ENCODE data around the gene ITGA11. TPM values are rescaled to one million over a fixed set of nuclear protein-coding genes. Genes with fewer than 3 reads are reported as not detected.
A peak's percentile ranks its signal among the peaks of the same experiment; 100 is the strongest.

ITGA11 gene
- total and polyA plus RNA-seq, 2 of the 13 experiments (the other 11 are each of a cell fraction or from before 2014, with no cell fraction given): not detected

DNA sequence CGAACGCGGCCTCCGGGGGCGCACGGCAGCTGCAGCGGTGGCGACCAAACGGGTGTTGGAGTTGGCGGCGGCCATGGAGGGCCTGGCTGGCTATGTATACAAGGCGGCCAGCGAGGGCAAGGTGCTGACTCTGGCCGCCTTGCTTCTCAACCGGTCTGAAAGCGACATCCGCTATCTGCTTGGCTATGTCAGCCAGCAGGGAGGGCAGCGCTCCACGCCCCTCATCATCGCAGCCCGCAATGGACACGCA is 153.7 kb downstream of the ITGA11 start:
- DNase-seq (ENCODE audit: low spot score) (peak; percentile 65), FAIRE-seq (no peak), ATAC-seq (peak; percentile 83)
- no TSS peak for BruUV-seq (replicated peaks)
- Histone ChIP-seq H3K9ac (ENCODE audit: insufficient read depth, low read depth, low read length) (peak overlapping the region; percentile 93), H3K27ac (ENCODE audit: extremely low read length, insufficient read depth, low read length) (peak overlapping the region; percentile 97), H3K27me3 (ENCODE audit: control insufficient read depth in 1 of 2, insufficient read depth in 2 of 2, low read length in 2 of 2) (no peaks in the 10 kb centered on the region; a peak in 1 of 5 replicates), H3K4me3 (replicated peaks in 1 of 3; ENCODE audit: insufficient read depth in 1 of 3, low read depth in 2 of 3, low read length in 3 of 3) (peak overlapping the region; percentile 92 to 99 (median 98)), H4K20me1 (ENCODE audit: insufficient read depth, low read length) (peaks cover 33% of the 10 kb centered on the region), H3K79me2 (ENCODE audit: insufficient read depth, low read length) (peaks cover 52% of the 10 kb centered on the region), H3K9me3 (ENCODE audit: low read length) (no peaks in the 10 kb centered on the region), H3K36me3 (replicated peaks in 1 of 2; ENCODE audit: control insufficient read depth in 1 of 2, insufficient read depth in 2 of 2, low read length in 2 of 2) (no peaks in the 10 kb centered on the region), H2AFZ (ENCODE audit: low read length) (no peak overlapping the region), H3K4me2 (ENCODE audit: low read depth, low read length) (peak overlapping the region; percentile 97), H3K4me1 (ENCODE audit: insufficient read depth, low read length) (peaks cover 72% of the 10 kb centered on the region)
- WGBS (ENCODE audit: low lambda C conversion rate): 5% methylated on average over 4 of the region's 22 CpGs
- ChIA-PET CTCF (ENCODE audit: low intra/inter-chr PET ratio, low total read pairs) (interaction anchor here (1.0 to 1.5 kb wide), 2 partner anchors 27 to 28 kb away, joined by 3 to 5 read pairs; no protein-coding TSS in a partner anchor), POLR2A (interaction anchor here (0.6 to 3.1 kb wide), 13 partner anchors 11 to 539 kb away, joined by 3 to 51 read pairs (median 6); partner anchors contain the start of gene CLN6)
- intact Hi-C loops (cut with micrococcal nuclease; ENCODE audit: unreplicated experiment) (loop anchor here (5.0 kb wide), 1 partner anchor 46 kb away; no protein-coding TSS in a partner anchor), in situ Hi-C loops (cut with HindIII; ENCODE audit: extremely low pct_ligation_motif_present, low pct_unique_long_range_greater_than_20kb) (no loop called here)
- TF ChIP-seq ZNF644 (CRISPR knock-in tag; IDR thresholded peaks at IDR 0.05; ENCODE audit: low read depth): 0 out of 2 replicates have a peak, but pooled peaks have one; percentile 4
- TF ChIP-seq, protein P1, sequence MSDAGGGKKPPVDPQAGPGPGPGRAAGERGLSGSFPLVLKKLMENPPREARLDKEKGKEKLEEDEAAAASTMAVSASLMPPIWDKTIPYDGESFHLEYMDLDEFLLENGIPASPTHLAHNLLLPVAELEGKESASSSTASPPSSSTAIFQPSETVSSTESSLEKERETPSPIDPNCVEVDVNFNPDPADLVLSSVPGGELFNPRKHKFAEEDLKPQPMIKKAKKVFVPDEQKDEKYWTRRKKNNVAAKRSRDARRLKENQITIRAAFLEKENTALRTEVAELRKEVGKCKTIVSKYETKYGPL (CRISPR knock-in tag; IDR thresholded peaks at IDR 0.05): 0 out of 2 replicates have a peak, but pooled peaks have one; percentile 69
- TF ChIP-seq PRMT3 (CRISPR knock-in tag; IDR thresholded peaks at IDR 0.05; ENCODE audit: borderline replicate concordance, low read depth): no peak
- TF ChIP-seq STAG1 (CRISPR knock-in tag; IDR thresholded peaks at IDR 0.05): peak; percentile 39
- TF ChIP-seq, protein P2, sequence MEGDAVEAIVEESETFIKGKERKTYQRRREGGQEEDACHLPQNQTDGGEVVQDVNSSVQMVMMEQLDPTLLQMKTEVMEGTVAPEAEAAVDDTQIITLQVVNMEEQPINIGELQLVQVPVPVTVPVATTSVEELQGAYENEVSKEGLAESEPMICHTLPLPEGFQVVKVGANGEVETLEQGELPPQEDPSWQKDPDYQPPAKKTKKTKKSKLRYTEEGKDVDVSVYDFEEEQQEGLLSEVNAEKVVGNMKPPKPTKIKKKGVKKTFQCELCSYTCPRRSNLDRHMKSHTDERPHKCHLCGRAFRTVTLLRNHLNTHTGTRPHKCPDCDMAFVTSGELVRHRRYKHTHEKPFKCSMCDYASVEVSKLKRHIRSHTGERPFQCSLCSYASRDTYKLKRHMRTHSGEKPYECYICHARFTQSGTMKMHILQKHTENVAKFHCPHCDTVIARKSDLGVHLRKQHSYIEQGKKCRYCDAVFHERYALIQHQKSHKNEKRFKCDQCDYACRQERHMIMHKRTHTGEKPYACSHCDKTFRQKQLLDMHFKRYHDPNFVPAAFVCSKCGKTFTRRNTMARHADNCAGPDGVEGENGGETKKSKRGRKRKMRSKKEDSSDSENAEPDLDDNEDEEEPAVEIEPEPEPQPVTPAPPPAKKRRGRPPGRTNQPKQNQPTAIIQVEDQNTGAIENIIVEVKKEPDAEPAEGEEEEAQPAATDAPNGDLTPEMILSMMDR (CRISPR knock-in tag; IDR thresholded peaks at IDR 0.05): peak; percentile 67
- peak; percentile 79 for TF ChIP-seq YY1 (IDR thresholded peaks at IDR 0.05; ENCODE audit: insufficient read depth, insufficient replicate concordance, low read depth, low read length)
- TF ChIP-seq MAFF (IDR thresholded peaks at IDR 0.05; ENCODE audit: low read depth, low read length): peak; percentile 24; the same call in 1 of the 2 replicates
- 0 out of 2 replicates have a peak, but pooled peaks have one; percentile 49 for TF ChIP-seq ZNF737 (CRISPR knock-in tag; IDR thresholded peaks at IDR 0.05; ENCODE audit: borderline replicate concordance)
- TF ChIP-seq KLF15 (CRISPR knock-in tag; IDR thresholded peaks at IDR 0.05; ENCODE audit: borderline replicate concordance): 0 out of 2 replicates have a peak, but pooled peaks have one; percentile 24
- TF ChIP-seq TEAD2 (CRISPR knock-in tag; IDR thresholded peaks at IDR 0.05): peak; percentile 77; the same call in 1 of the 2 replicates
- no peak for TF ChIP-seq SUZ12 (IDR thresholded peaks at IDR 0.05; ENCODE audit: low read depth, low read length)
- TF ChIP-seq CBFB (CRISPR knock-in tag; IDR thresholded peaks at IDR 0.05): 0 out of 2 replicates have a peak, but pooled peaks have one; percentile 24
- TF ChIP-seq MTF1 (CRISPR knock-in tag; IDR thresholded peaks at IDR 0.05): peak; percentile 1; the same call in 1 of the 2 replicates
- no peak for TF ChIP-seq ZBTB20 (CRISPR knock-in tag; IDR thresholded peaks at IDR 0.05; ENCODE audit: borderline replicate concordance, low read depth)
- TF ChIP-seq ZSCAN31 (CRISPR knock-in tag; IDR thresholded peaks at IDR 0.05; ENCODE audit: low read depth): no peak
- no peak for TF ChIP-seq CEBPG (CRISPR knock-in tag; IDR thresholded peaks at IDR 0.05)
- no peak for TF ChIP-seq EP300 (IDR thresholded peaks at IDR 0.05; ENCODE audit: low read depth in 2 of 2, low read length in 2 of 2)
- TF ChIP-seq EP300 (CRISPR knock-in tag; IDR thresholded peaks at IDR 0.05; ENCODE audit: borderline replicate concordance): peak; percentile 26; the same call in 1 of the 2 replicates
- TF ChIP-seq, protein P3, sequence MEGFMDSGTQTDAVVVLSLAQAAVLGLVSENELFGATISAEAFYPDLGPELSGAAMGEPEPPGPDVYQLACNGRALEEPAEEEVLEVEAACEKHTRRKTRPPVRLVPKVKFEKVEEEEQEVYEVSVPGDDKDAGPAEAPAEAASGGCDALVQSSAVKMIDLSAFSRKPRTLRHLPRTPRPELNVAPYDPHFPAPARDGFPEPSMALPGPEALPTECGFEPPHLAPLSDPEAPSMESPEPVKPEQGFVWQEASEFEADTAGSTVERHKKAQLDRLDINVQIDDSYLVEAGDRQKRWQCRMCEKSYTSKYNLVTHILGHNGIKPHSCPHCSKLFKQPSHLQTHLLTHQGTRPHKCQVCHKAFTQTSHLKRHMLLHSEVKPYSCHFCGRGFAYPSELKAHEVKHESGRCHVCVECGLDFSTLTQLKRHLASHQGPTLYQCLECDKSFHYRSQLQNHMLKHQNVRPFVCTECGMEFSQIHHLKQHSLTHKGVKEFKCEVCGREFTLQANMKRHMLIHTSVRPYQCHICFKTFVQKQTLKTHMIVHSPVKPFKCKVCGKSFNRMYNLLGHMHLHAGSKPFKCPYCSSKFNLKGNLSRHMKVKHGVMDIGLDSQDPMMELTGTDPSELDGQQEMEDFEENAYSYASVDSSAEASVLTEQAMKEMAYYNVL (CRISPR knock-in tag; IDR thresholded peaks at IDR 0.05; ENCODE audit: borderline replicate concordance): peak; percentile 36; the same call in 1 of the 2 replicates
- TF ChIP-seq, protein P4, sequence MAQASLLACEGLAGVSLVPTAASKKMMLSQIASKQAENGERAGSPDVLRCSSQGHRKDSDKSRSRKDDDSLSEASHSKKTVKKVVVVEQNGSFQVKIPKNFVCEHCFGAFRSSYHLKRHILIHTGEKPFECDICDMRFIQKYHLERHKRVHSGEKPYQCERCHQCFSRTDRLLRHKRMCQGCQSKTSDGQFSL (CRISPR knock-in tag; IDR thresholded peaks at IDR 0.05): 0 out of 2 replicates have a peak, but pooled peaks have one; percentile 69
- TF ChIP-seq ZMYM4 (CRISPR knock-in tag; IDR thresholded peaks at IDR 0.05): no peak
- TF ChIP-seq TOPORS (CRISPR knock-in tag; IDR thresholded peaks at IDR 0.05): peak; percentile 7; the same call in 1 of the 2 replicates
